Smooth muscle cell (in vitro differentiated cells): ENCODE results near the gene OMA1. TPM values are rescaled to one million over a fixed set of nuclear protein-coding genes. Genes with fewer than 3 reads are reported as not detected.

Experiments used
- DNase-seq: peaks from one replicate; lab custom pipeline; 2025; ENCODE audit not compliant: unreplicated experiment; lab: John Stamatoyannopoulos, UW
- H2AFZ ChIP-seq: fragments of 200-600 bp; sonication (generic); 2 replicates; pipeline ENCODE4 v1.6.0; 2016; ENCODE audit warnings: antibody characterized with exemption, low read depth, mild to moderate bottlenecking
- H3F3A ChIP-seq: fragments of 200-600 bp; sonication (generic); 2 replicates; pipeline ENCODE4 v1.6.0; 2017; ENCODE audit warnings: antibody characterized with exemption, low read depth
- H3K27ac ChIP-seq: fragments of 200-600 bp; sonication (generic); 2 replicates; pipeline ENCODE4 v1.5.1; 2016; ENCODE audit warnings: low read depth, mild to moderate bottlenecking
- H3K27me3 ChIP-seq: fragments of 200-600 bp; sonication (generic); 2 replicates; pipeline ENCODE4 v1.6.1; 2016; ENCODE audit warnings: low read depth, mild to moderate bottlenecking
- H3K36me3 ChIP-seq: fragments of 200-600 bp; sonication (generic); 2 replicates; pipeline ENCODE4 v1.5.1; 2016; ENCODE audit warnings: low read depth
- H3K4me1 ChIP-seq: fragments of 200-600 bp; sonication (generic); 2 replicates; pipeline ENCODE4 v1.5.1; 2016; ENCODE audit warnings: low read depth
- H3K4me2 ChIP-seq: fragments of 200-600 bp; sonication (generic); 2 replicates; pipeline ENCODE4 v1.6.0; 2016; ENCODE audit warnings: mild to moderate bottlenecking
- H3K4me3 ChIP-seq: fragments of 200-600 bp; sonication (generic); 2 replicates; pipeline ENCODE4 v1.5.1; 2016; ENCODE audit warnings: mild to moderate bottlenecking
- H3K79me2 ChIP-seq: fragments of 200-600 bp; sonication (generic); 2 replicates; pipeline ENCODE4 v1.6.0; 2016; ENCODE audit warnings: low read depth, mild to moderate bottlenecking
- H3K9ac ChIP-seq: fragments of 200-600 bp; sonication (generic); 2 replicates; pipeline ENCODE4 v1.6.0; 2016; ENCODE audit warnings: low read depth
- H3K9me3 ChIP-seq: fragments of 200-600 bp; sonication (generic); replicated peaks from 2 replicates; pipeline ENCODE4 v1.5.1; 2016; ENCODE audit warnings: low read depth
- H4K20me1 ChIP-seq: fragments of 200-600 bp; sonication (generic); 2 replicates; pipeline ENCODE4 v1.6.0; 2016; ENCODE audit warnings: low read depth
- CTCF ChIP-seq: fragments of 200-600 bp; sonication (generic); IDR thresholded peaks from 2 replicates; pipeline ENCODE4 v1.5.1; 2017; ENCODE audit warnings: borderline replicate concordance, mild to moderate bottlenecking, antibody characterized with exemption; ENCODE audit not compliant: insufficient read depth, poor library complexity, severe bottlenecking
- WGBS: methylation state at CpG from one replicate; pipeline ENCODE4 v1.1.7; 2016; ENCODE audit warnings: low lambda C conversion rate; 5-methylcytosine and 5-hydroxymethylcytosine counted together
- polyA plus RNA-seq: library from polyadenylated mRNA; unstranded; fragments of >200 nt; fragmentation: Nextera tagmentation; extraction: Ambion mirVana; gene quantifications from 2 replicates; pipeline ENCODE4 v1.2.1, GENCODE V29; 2016
- total RNA-seq: library from RNA; depleted of rRNA; stranded (reverse); fragments of >200 nt; gene quantifications from 2 replicates; pipeline ENCODE4 v1.2.3, GENCODE V29; 2014

Gene OMA1
- total and polyA plus RNA-seq, 2 experiments from 2014 or later, result 4.4 to 12.5 TPM

- Histone ChIP-seq H3K27ac (no peak overlapping the region), H4K20me1 (no peaks in the 10 kb centered on the region), H3K9me3 (no peaks in the 10 kb centered on the region), H3K79me2 (no peaks in the 10 kb centered on the region), H2AFZ (no peak overlapping the region), H3K4me3 (no peak overlapping the region), H3K4me1 (peaks cover 14% of the 10 kb centered on the region), H3K4me2 (no peak overlapping the region), H3K36me3 (no peaks in the 10 kb centered on the region), H3F3A (no peaks in the 10 kb centered on the region), H3K27me3 (no peaks in the 10 kb centered on the region), H3K9ac (no peak overlapping the region)
- 63% methylated on average over 3 of the region's 3 CpGs for WGBS
- TF ChIP-seq CTCF, result no peak
- no peak for DNase-seq
These were observed 99.5 kb downstream of the OMA1 start for GRCh38 chr1:58447042-58447441.

- no peak overlapping the region for H3K4me2 ChIP-seq
- H3K27me3 ChIP-seq, result no peaks in the 10 kb centered on the region
- H2AFZ ChIP-seq, result no peak overlapping the region
- no peaks in the 10 kb centered on the region for H4K20me1 ChIP-seq
- no peaks in the 10 kb centered on the region for H3K79me2 ChIP-seq
- H3K36me3 ChIP-seq, result no peaks in the 10 kb centered on the region
- H3K27ac ChIP-seq, result no peak overlapping the region
- no peak overlapping the region for H3K9ac ChIP-seq
- no peak for TF ChIP-seq CTCF
- H3K4me3 ChIP-seq, result no peak overlapping the region
- H3K4me1 ChIP-seq, result peaks cover 14% of the 10 kb centered on the region
- DNase-seq, result no peak
- no peaks in the 10 kb centered on the region for H3F3A ChIP-seq
- H3K9me3 ChIP-seq, result no peaks in the 10 kb centered on the region
These were observed 100.2 kb downstream of the OMA1 start for GRCh38 chr1:58446368-58446767.

- Histone ChIP-seq H3K27ac (no peak overlapping the region), H4K20me1 (no peaks in the 10 kb centered on the region), H3F3A (no peaks in the 10 kb centered on the region), H3K9ac (no peak overlapping the region), H3K9me3 (no peaks in the 10 kb centered on the region), H3K36me3 (no peaks in the 10 kb centered on the region), H3K4me1 (peaks cover 14% of the 10 kb centered on the region), H3K27me3 (no peaks in the 10 kb centered on the region), H3K79me2 (no peaks in the 10 kb centered on the region), H2AFZ (no peak overlapping the region), H3K4me2 (no peak overlapping the region), H3K4me3 (no peak overlapping the region)
- WGBS, result 61% methylated on average over 4 of the region's 4 CpGs
- no peak for DNase-seq
- no peak for TF ChIP-seq CTCF
These were observed 102.3 kb downstream of the OMA1 start for GRCh38 chr1:58443986-58444868.

GRCh38 chr1:58442114-58442513, 104.4 kb downstream of the OMA1 start:
- no peak for TF ChIP-seq CTCF
- no peak for DNase-seq
- WGBS, result 97% methylated on average over 6 of the region's 6 CpGs

More at GRCh38 chr1:58442114-58442513, 104.4 kb downstream of the OMA1 start:
- Histone ChIP-seq H3K9ac (no peak overlapping the region), H3K36me3 (no peaks in the 10 kb centered on the region), H3K4me2 (no peak overlapping the region), H3K27ac (no peak overlapping the region), H3K9me3 (no peaks in the 10 kb centered on the region), H3K79me2 (no peaks in the 10 kb centered on the region), H4K20me1 (no peaks in the 10 kb centered on the region), H2AFZ (no peak overlapping the region), H3F3A (no peaks in the 10 kb centered on the region), H3K27me3 (no peaks in the 10 kb centered on the region), H3K4me3 (no peak overlapping the region), H3K4me1 (peaks cover 8% of the 10 kb centered on the region)
